HepG2 (cell line): ENCODE data around the gene MRPL2.

ENCODE experiments used
- CBX2 ChIP-seq, 2 experiments: fragments of 200-600 bp in 1 of 2; sonication (generic); formaldehyde crosslinking in 1 of 2; IDR thresholded peaks; 2 replicates each; pipeline versions ENCODE4 v1.7.0 to v1.8.1; 2018 to 2022; ENCODE audit warnings: low read depth in 2 of 2, low read length in 1 of 2, mild to moderate bottlenecking in 1 of 2, missing genetic modification reagents in 1 of 2
- POLR2A ChIP-seq, 2 experiments: IDR thresholded peaks; 2 replicates each; pipeline ENCODE4 v1.6.1; 2011; ENCODE audit warnings: low read depth in 2 of 2, low read length in 2 of 2, mild to moderate bottlenecking in 1 of 2, moderate library complexity in 1 of 2; ENCODE audit not compliant: insufficient read depth in 1 of 2
- REPIN1 ChIP-seq: sonication (generic); formaldehyde crosslinking; IDR thresholded peaks from 2 replicates; pipeline ENCODE4 v1.8.0; 2022; ENCODE audit warnings: missing genetic modification reagents, low read depth, mild to moderate bottlenecking, borderline replicate concordance
- SP1 ChIP-seq, 2 experiments: fragments of 450-650 bp in 1 of 2; sonication (generic) in 1 of 2; formaldehyde crosslinking in 1 of 2; IDR thresholded peaks; 2 replicates each; pipeline versions ENCODE4 v1.4.0 to v1.6.1; 2016 to 2020; ENCODE audit warnings: missing genetic modification reagents in 1 of 2
- TCF12 ChIP-seq, 2 experiments: fragments of 450-650 bp in 1 of 2; sonication (generic) in 1 of 2; formaldehyde crosslinking in 1 of 2; IDR thresholded peaks; 2 replicates each; pipeline versions ENCODE4 v1.6.1 to v1.8.0; 2017 to 2022; ENCODE audit warnings: antibody characterized with exemption in 1 of 2, mild to moderate bottlenecking in 1 of 2, missing genetic modification reagents in 1 of 2, moderate library complexity in 1 of 2
- ZNF24 ChIP-seq: fragments of 450-650 bp; IDR thresholded peaks from 2 replicates; pipeline ENCODE4 v1.6.1; 2017; ENCODE audit warnings: antibody characterized with exemption, mild to moderate bottlenecking
- TF ChIP-seq, protein P1 (sequence below), 2 experiments: IDR thresholded peaks; 2 replicates each; pipeline ENCODE4 v1.6.1; 2011 to 2012; ENCODE audit warnings: low read length in 2 of 2, borderline replicate concordance in 1 of 2, low read depth in 1 of 2, mild to moderate bottlenecking in 1 of 2, moderate library complexity in 1 of 2

DNA sequence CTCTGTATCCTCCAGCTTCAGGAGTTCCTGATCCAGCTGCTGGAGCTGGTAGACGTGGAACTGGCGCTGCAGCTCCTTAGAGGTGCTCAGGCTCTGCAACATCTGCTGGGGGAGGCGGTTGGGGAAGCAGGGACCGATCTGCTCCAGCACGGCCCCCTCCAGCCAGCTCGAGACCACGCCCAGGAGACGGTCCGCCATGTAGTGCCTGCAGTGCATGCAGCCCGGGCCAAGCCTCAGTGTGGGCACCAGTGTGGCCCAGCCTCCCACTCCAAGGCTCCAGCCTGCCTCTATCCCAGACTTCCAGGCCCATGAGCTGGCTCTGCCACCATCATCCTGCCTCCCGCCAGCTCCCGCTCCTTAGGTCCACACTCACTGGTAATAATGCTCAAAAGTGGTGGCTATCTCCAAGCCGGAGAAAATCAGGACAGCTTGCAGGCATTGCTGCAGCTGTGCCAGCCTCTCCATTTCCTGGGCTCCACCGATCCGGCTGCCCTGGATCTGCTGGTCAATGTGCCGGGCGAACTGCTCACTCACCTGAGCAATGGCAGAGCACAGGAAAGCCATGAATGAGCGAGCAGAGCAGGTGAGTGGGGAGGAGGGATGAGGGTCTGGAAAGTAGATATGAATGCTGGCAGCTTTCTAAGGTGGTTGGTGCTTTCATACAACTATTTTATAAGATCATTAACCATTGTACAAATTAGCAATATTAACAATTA lies 18.5 kb downstream of the MRPL2 start:
- TF ChIP-seq REPIN1 (no peak), SP1 (IDR thresholded peaks at IDR 0.05) (no peak), SP1 (CRISPR knock-in tag; IDR thresholded peaks at IDR 0.05) (no peak), TCF12 (IDR thresholded peaks at IDR 0.05) (no peak), TCF12 (CRISPR knock-in tag; IDR thresholded peaks at IDR 0.05) (no peak), ZNF24 (no peak), CBX2 (IDR thresholded peaks at IDR 0.05; ENCODE audit: low read depth, low read length) (no peak), CBX2 (CRISPR knock-in tag; IDR thresholded peaks at IDR 0.05; ENCODE audit: low read depth) (no peak), POLR2A (IDR thresholded peaks at IDR 0.05; ENCODE audit: insufficient read depth in 1 of 2, low read depth in 2 of 2, low read length in 2 of 2) (0 out of 4 replicates have a peak, but pooled peaks have one; percentile 0 to 13)
- TF ChIP-seq, protein P1, sequence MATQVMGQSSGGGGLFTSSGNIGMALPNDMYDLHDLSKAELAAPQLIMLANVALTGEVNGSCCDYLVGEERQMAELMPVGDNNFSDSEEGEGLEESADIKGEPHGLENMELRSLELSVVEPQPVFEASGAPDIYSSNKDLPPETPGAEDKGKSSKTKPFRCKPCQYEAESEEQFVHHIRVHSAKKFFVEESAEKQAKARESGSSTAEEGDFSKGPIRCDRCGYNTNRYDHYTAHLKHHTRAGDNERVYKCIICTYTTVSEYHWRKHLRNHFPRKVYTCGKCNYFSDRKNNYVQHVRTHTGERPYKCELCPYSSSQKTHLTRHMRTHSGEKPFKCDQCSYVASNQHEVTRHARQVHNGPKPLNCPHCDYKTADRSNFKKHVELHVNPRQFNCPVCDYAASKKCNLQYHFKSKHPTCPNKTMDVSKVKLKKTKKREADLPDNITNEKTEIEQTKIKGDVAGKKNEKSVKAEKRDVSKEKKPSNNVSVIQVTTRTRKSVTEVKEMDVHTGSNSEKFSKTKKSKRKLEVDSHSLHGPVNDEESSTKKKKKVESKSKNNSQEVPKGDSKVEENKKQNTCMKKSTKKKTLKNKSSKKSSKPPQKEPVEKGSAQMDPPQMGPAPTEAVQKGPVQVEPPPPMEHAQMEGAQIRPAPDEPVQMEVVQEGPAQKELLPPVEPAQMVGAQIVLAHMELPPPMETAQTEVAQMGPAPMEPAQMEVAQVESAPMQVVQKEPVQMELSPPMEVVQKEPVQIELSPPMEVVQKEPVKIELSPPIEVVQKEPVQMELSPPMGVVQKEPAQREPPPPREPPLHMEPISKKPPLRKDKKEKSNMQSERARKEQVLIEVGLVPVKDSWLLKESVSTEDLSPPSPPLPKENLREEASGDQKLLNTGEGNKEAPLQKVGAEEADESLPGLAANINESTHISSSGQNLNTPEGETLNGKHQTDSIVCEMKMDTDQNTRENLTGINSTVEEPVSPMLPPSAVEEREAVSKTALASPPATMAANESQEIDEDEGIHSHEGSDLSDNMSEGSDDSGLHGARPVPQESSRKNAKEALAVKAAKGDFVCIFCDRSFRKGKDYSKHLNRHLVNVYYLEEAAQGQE (IDR thresholded peaks at IDR 0.05; ENCODE audit: borderline replicate concordance in 1 of 2, low read depth in 1 of 2, low read length in 2 of 2): no peak
